ENCODE results near the gene WFDC1. TPM values are rescaled to one million over a fixed set of nuclear protein-coding genes. Genes with fewer than 3 reads are reported as not detected.

WFDC1 gene
- total and polyA plus RNA-seq, 2 of the 4 experiments (the other 2 are of a cell fraction), result 4.7 to 6.8 TPM

- Histone ChIP-seq H4K20me1 (ENCODE audit: insufficient read depth, low read length) (no peaks in the 10 kb centered on the region), H2BK20ac (ENCODE audit: low read depth, low read length) (peak overlapping the region; percentile 71), H3K9ac (ENCODE audit: low read depth, low read length) (no peak overlapping the region; the same call in 1 of the 2 replicates), H3K36me3 (ENCODE audit: control insufficient read depth, insufficient read depth, low read length) (no peaks in the 10 kb centered on the region), H3K27me3 (ENCODE audit: control insufficient read depth, insufficient read depth, low read length) (no peaks in the 10 kb centered on the region), H3K9me3 (ENCODE audit: control insufficient read depth, insufficient read depth, low read length) (peaks cover 4% of the 10 kb centered on the region), H3K18ac (ENCODE audit: low read depth, low read length) (peak overlapping the region; percentile 38; the same call in 1 of the 2 replicates), H3K4me1 (ENCODE audit: control insufficient read depth, insufficient read depth, low read length) (peaks cover 15% of the 10 kb centered on the region), H2AK9ac (replicated peaks; ENCODE audit: low read depth, low read length, poor library complexity) (peak overlapping the region; percentile 2), H3K4me3 (ENCODE audit: insufficient read depth, low read depth, low read length) (no peak overlapping the region), H3K4ac (ENCODE audit: low read depth, low read length) (peak overlapping the region; percentile 59; the same call in 1 of the 2 replicates), H3K27ac (ENCODE audit: insufficient read depth, low read length) (peak overlapping the region; percentile 2; the same call in 1 of the 2 replicates), H4K91ac (ENCODE audit: insufficient read depth, low read depth, low read length) (peak overlapping the region; percentile 38; the same call in 1 of the 2 replicates), H3K4me2 (ENCODE audit: low read depth, low read length) (no peak overlapping the region), H2BK120ac (ENCODE audit: low read depth, low read length) (peak overlapping the region; percentile 41), H3K79me1 (ENCODE audit: low read depth in 1 of 2, low read length in 2 of 2) (no peaks in the 10 kb centered on the region), H2AFZ (replicated peaks; ENCODE audit: low read length, poor library complexity) (peak overlapping the region; percentile 50), H4K8ac (ENCODE audit: low read depth in 2 of 2, low read length in 2 of 2) (peak overlapping the region; percentile 11 to 54; a peak in 2 of 4 replicates), H2BK15ac (ENCODE audit: low read depth, low read length) (peak overlapping the region; percentile 89; the same call in 2 of the 3 replicates), H2AK5ac (ENCODE audit: low read depth, low read length) (peak overlapping the region; percentile 74), H3K9me1 (ENCODE audit: insufficient read depth, low read length) (peaks cover 7% of the 10 kb centered on the region), H3K14ac (replicated peaks; ENCODE audit: low read depth, low read length) (no peak overlapping the region), H2BK5ac (ENCODE audit: low read depth, low read length, poor library complexity, severe bottlenecking) (no peak overlapping the region), H4K5ac (ENCODE audit: low read depth, low read length) (peak overlapping the region; percentile 65), H3K56ac (ENCODE audit: extremely low read depth, insufficient read depth, low read length) (no peak overlapping the region), H3K23ac (ENCODE audit: low read depth, low read length) (no peak overlapping the region)
- ATAC-seq (ENCODE audit: low read depth) (no peak), DNase-seq (no peak)
- in situ Hi-C loops (cut with MboI; ENCODE audit: low sequenced_read_pairs), result loop anchor here (5.0 to 25.0 kb wide), 3 partner anchors 209 to 429 kb away; partner anchors contain the start of gene KLHL36
- 72% methylated on average over 14 of the region's 24 CpGs; no CpG with 5 or more reads in 1 of the 2 experiments for WGBS, 2 experiments (ENCODE audit: extremely low coverage in 2 of 2, insufficient read length in 1 of 2)
- no TSS peak for BruUV-seq (replicated peaks)
- POLR2A ChIA-PET (ENCODE audit: unreplicated experiment), result no interaction called here
- dilution Hi-C loops (cut with HindIII; ENCODE audit: low sequenced_read_pairs, unreplicated experiment), result no loop called here
- CTCF ChIA-PET, result interaction anchor here (0.9 kb wide), 1 partner anchor 24 kb away, joined by 3 read pairs; no protein-coding TSS in a partner anchor
- intact Hi-C loops (cut with micrococcal nuclease), result no loop called here
- TF ChIP-seq MXI1 (IDR thresholded peaks at IDR 0.05; ENCODE audit: borderline replicate concordance, low read depth, low read length), result no peak
- no peak for TF ChIP-seq POLR2A (IDR thresholded peaks at IDR 0.05; ENCODE audit: low read depth, low read length)
- TF ChIP-seq CTCF (conservative IDR thresholded peaks at IDR 0.05; ENCODE audit: low read depth, low read length), result no peak
- TF ChIP-seq CEBPB (IDR thresholded peaks at IDR 0.05; ENCODE audit: low read depth, low read length), result no peak
- no peak for TF ChIP-seq RAD21 (IDR thresholded peaks at IDR 0.05; ENCODE audit: low read length)
- TF ChIP-seq CHD1 (IDR thresholded peaks at IDR 0.05; ENCODE audit: low read depth, low read length), result no peak
- TF ChIP-seq RFX5 (IDR thresholded peaks at IDR 0.05; ENCODE audit: low read depth, low read length), result no peak
- TF ChIP-seq USF2 (IDR thresholded peaks at IDR 0.05; ENCODE audit: low read depth, low read length), result no peak
- no peak for TF ChIP-seq RCOR1 (IDR thresholded peaks at IDR 0.05; ENCODE audit: insufficient replicate concordance, low read length)
- no peak for TF ChIP-seq NFE2L2 (IDR thresholded peaks at IDR 0.05; ENCODE audit: low read depth, low read length)
- no peak for TF ChIP-seq MAZ (IDR thresholded peaks at IDR 0.05; ENCODE audit: borderline replicate concordance, low read depth, low read length)
- no peak for TF ChIP-seq ELK1 (IDR thresholded peaks at IDR 0.05; ENCODE audit: borderline replicate concordance, low read depth, low read length)
- TF ChIP-seq FOS (IDR thresholded peaks at IDR 0.05; ENCODE audit: low read depth, low read length), result no peak
- no peak for TF ChIP-seq SMC3 (IDR thresholded peaks at IDR 0.05; ENCODE audit: low read depth, low read length)
Observed at GRCh38 chr16:84283314-84284153, 11.1 kb upstream of the WFDC1 start.

Data from IMR-90 (cell line).